T-helper 2 cell treated with Interferon-gamma antibody and Interleukin-4, amounts not matched to agents 5 μg/mL and 100 μg/mL, for 36 hours (primary cell): ENCODE measurements around the gene ENOSF1.
A peak's percentile ranks its signal among the peaks of the same experiment; 100 is the strongest.

ENCODE experiments used
- DNase-seq: peaks from one replicate; pipeline ENCODE4 v3.0.0; 2021; ENCODE audit warnings: low spot score
- H3K27ac Mint-ChIP-seq: one replicate; pipeline ENCODE4 v1.8.0; 2021; ENCODE audit warnings: mild to moderate bottlenecking, mixed read lengths
- H3K27me3 Mint-ChIP-seq: one replicate; pipeline ENCODE4 v1.8.0; 2021; ENCODE audit warnings: low read depth, mixed read lengths
- H3K36me3 Mint-ChIP-seq: one replicate; pipeline ENCODE4 v1.8.0; 2021; ENCODE audit warnings: low read depth, mixed read lengths
- H3K4me1 Mint-ChIP-seq: one replicate; pipeline ENCODE4 v1.8.0; 2021; ENCODE audit warnings: low read depth, mixed read lengths
- H3K4me3 Mint-ChIP-seq: one replicate; pipeline ENCODE4 v1.8.0; 2022; ENCODE audit warnings: mild to moderate bottlenecking, moderate library complexity, mixed read lengths
- H3K9me3 Mint-ChIP-seq: one replicate; pipeline ENCODE4 v1.8.0; 2021; ENCODE audit warnings: mixed read lengths

The ENOSF1 gene

DNA sequence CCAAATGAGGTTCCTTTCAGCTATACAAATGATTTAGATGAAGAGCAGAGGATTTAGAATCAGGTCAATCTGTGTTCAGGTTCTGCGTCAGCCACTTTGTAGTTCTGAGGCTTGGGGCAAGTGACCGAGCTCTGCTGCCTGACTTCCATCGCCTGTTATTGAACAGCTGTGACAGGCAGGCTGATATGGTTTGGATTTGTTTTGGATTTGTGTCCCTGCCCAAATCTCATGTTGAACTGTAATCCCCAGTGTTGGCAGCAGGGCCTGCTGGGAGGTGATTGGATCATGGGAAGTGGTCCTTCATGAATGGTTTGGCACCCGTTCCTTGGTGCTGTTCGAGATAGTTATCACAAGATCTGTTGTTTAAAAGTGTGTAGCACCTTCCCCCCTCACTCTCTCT lies 36.4 kb downstream of the ENOSF1 start:
- peaks cover 14% of the 10 kb centered on the region for H3K4me1 Mint-ChIP-seq
- DNase-seq: no peak
- no peak overlapping the region for H3K4me3 Mint-ChIP-seq
- H3K27ac Mint-ChIP-seq: peak overlapping the region; percentile 38
- H3K27me3 Mint-ChIP-seq: no peaks in the 10 kb centered on the region
- H3K36me3 Mint-ChIP-seq: peaks cover 62% of the 10 kb centered on the region
- no peaks in the 10 kb centered on the region for H3K9me3 Mint-ChIP-seq

GRCh38 chr18:675307-675706 lies 37.1 kb downstream of the ENOSF1 start:
- H3K36me3 Mint-ChIP-seq: peaks cover 67% of the 10 kb centered on the region
- no peak overlapping the region for H3K4me3 Mint-ChIP-seq
- no peak overlapping the region for H3K27ac Mint-ChIP-seq
- H3K9me3 Mint-ChIP-seq: no peaks in the 10 kb centered on the region
- no peaks in the 10 kb centered on the region for H3K27me3 Mint-ChIP-seq
- H3K4me1 Mint-ChIP-seq: peaks cover 16% of the 10 kb centered on the region
- no peak for DNase-seq

GRCh38 chr18:673769-674168 lies 38.7 kb downstream of the ENOSF1 start:
- H3K27me3 Mint-ChIP-seq: no peaks in the 10 kb centered on the region
- DNase-seq: no peak
- peaks cover 11% of the 10 kb centered on the region for H3K4me1 Mint-ChIP-seq
- H3K27ac Mint-ChIP-seq: no peak overlapping the region
- H3K36me3 Mint-ChIP-seq: peaks cover 71% of the 10 kb centered on the region
- H3K4me3 Mint-ChIP-seq: no peak overlapping the region
- no peaks in the 10 kb centered on the region for H3K9me3 Mint-ChIP-seq

- no peak for DNase-seq
- Mint-ChIP-seq H3K27ac (no peak overlapping the region), H3K27me3 (no peaks in the 10 kb centered on the region), H3K36me3 (peaks cover 73% of the 10 kb centered on the region), H3K4me1 (peaks cover 13% of the 10 kb centered on the region), H3K4me3 (no peak overlapping the region), H3K9me3 (no peaks in the 10 kb centered on the region)
Measured at GRCh38 chr18:673317-673716, 39.1 kb downstream of the ENOSF1 start.

DNA sequence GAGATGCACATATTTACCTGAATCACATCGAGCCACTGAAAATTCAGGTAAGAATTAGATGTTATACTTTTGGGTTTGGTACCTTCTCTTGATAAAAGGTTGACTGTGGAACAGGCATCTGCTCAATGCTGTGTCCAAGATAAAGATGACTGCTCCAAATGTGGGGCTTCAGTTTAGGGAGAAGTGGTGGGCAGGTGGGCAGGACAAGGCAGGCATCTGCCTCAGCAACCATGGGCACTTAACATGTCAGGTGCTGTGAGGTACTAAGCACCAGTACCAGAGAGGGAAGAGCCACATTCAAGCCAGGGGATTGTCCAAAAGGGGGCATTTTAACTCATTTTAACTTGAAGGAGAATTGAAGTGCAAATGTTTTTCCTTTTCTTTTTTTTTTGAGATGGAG lies 41.0 kb downstream of the ENOSF1 start:
- no peak overlapping the region for H3K27ac Mint-ChIP-seq
- H3K4me3 Mint-ChIP-seq: no peak overlapping the region
- H3K4me1 Mint-ChIP-seq: peaks cover 23% of the 10 kb centered on the region
- peaks cover 73% of the 10 kb centered on the region for H3K36me3 Mint-ChIP-seq
- no peaks in the 10 kb centered on the region for H3K9me3 Mint-ChIP-seq
- no peak for DNase-seq
- no peaks in the 10 kb centered on the region for H3K27me3 Mint-ChIP-seq

GRCh38 chr18:670522-670921 lies 41.9 kb downstream of the ENOSF1 start:
- DNase-seq: no peak
- H3K27ac Mint-ChIP-seq: peak overlapping the region; percentile 74
- no peaks in the 10 kb centered on the region for H3K9me3 Mint-ChIP-seq
- peaks cover 73% of the 10 kb centered on the region for H3K36me3 Mint-ChIP-seq
- peaks cover 23% of the 10 kb centered on the region for H3K4me1 Mint-ChIP-seq
- no peak overlapping the region for H3K4me3 Mint-ChIP-seq
- H3K27me3 Mint-ChIP-seq: no peaks in the 10 kb centered on the region

GRCh38 chr18:669077-669476 lies 43.4 kb downstream of the ENOSF1 start:
- Mint-ChIP-seq H3K4me1 (peaks cover 23% of the 10 kb centered on the region), H3K36me3 (peaks cover 68% of the 10 kb centered on the region), H3K27me3 (no peaks in the 10 kb centered on the region), H3K4me3 (no peak overlapping the region), H3K9me3 (no peaks in the 10 kb centered on the region), H3K27ac (no peak overlapping the region)
- no peak for DNase-seq

GRCh38 chr18:668260-668659 lies 44.2 kb downstream of the ENOSF1 start:
- H3K27ac Mint-ChIP-seq: peak overlapping the region; percentile 38
- no peaks in the 10 kb centered on the region for H3K27me3 Mint-ChIP-seq
- no peak for DNase-seq
- H3K9me3 Mint-ChIP-seq: no peaks in the 10 kb centered on the region
- H3K36me3 Mint-ChIP-seq: peaks cover 67% of the 10 kb centered on the region
- H3K4me1 Mint-ChIP-seq: peaks cover 23% of the 10 kb centered on the region
- no peak overlapping the region for H3K4me3 Mint-ChIP-seq

DNA sequence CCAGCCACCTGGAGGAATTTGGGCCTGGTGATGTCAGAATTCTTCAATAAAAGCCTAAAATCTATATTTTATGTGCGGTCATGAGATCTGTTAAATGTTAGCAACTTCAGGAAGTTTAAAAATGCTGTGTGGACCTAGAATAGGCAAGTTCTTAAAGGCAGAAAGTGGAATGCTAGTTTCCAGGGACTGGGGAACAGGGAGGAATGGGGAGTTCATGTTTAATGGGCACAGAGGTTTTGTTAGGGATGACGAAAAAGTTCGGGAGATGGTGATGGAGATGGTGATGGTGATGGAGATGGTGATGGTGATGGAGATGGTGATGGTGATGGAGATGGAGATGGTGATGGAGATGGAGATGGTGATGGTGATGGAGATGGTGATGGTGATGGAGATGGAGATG lies 45.8 kb downstream of the ENOSF1 start:
- Mint-ChIP-seq H3K9me3 (no peaks in the 10 kb centered on the region), H3K27me3 (no peaks in the 10 kb centered on the region), H3K27ac (peak overlapping the region; percentile 4), H3K4me1 (peaks cover 23% of the 10 kb centered on the region), H3K36me3 (peaks cover 67% of the 10 kb centered on the region), H3K4me3 (no peak overlapping the region)
- no peak for DNase-seq

DNA sequence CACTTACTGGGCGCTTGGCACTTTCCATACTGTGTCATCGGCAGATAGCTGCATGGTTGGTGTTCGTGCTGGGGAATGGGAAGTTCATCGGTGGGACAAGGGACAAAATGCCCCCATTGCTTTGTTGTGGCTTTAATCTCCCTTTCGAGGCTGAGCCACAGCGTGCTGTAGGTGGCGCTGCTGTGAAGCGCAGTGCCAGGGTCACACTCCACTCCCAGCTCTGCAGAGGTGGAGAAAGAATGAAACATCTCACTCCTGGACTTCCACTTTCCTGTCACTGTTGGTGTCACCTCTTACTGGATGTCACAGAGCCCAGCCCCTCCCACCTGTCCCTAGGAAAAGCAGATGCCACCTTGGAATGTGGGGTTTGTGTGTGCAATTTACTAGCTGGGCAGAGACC lies 46.3 kb downstream of the ENOSF1 start:
- Mint-ChIP-seq H3K27ac (no peak overlapping the region), H3K36me3 (peaks cover 67% of the 10 kb centered on the region), H3K27me3 (no peaks in the 10 kb centered on the region), H3K4me1 (peaks cover 23% of the 10 kb centered on the region), H3K9me3 (peaks cover 3% of the 10 kb centered on the region), H3K4me3 (no peak overlapping the region)
- DNase-seq: no peak

DNA sequence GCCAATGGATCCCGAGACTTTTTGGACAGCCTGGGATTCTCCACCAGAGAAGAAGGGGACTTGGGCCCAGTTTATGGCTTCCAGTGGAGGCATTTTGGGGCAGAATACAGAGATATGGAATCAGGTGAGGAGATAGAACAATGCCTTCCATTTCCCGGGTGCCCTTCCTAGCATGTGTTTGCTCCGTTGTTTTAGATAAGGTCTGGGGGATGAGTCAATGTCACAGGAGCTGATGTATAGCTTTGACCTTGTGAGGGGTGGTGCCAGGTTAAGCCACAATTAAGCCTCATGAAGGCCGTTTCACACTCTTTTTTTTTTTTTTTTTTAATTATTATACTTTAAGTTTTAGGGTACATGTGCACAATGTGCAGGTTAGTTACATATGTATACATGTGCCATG lies 50.2 kb downstream of the ENOSF1 start:
- H3K27ac Mint-ChIP-seq: no peak overlapping the region
- peaks cover 29% of the 10 kb centered on the region for H3K4me1 Mint-ChIP-seq
- no peak for DNase-seq
- no peak overlapping the region for H3K4me3 Mint-ChIP-seq
- H3K9me3 Mint-ChIP-seq: peaks cover 4% of the 10 kb centered on the region
- H3K27me3 Mint-ChIP-seq: no peaks in the 10 kb centered on the region
- H3K36me3 Mint-ChIP-seq: peaks cover 60% of the 10 kb centered on the region

DNA sequence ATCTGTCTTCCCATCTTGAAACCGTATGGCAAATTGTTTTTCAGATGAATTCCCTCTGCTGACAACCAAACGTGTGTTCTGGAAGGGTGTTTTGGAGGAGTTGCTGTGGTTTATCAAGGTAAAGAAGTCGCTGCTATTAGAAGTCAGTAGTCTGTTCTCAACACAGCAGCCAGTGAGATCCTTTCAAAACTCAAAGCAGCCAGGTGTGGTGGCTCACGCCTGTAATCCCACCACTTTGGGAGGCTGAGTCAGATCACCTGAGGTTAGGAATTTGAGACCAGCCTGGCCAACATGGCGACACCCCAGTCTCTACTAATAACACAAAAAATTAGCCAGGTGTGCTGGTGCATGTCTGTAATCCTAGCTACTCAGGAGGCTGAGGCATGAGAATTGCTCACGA lies 52.8 kb downstream of the ENOSF1 start:
- Mint-ChIP-seq H3K27me3 (no peaks in the 10 kb centered on the region), H3K36me3 (peaks cover 48% of the 10 kb centered on the region), H3K4me3 (peak overlapping the region; percentile 97), H3K27ac (peak overlapping the region; percentile 95), H3K9me3 (peaks cover 4% of the 10 kb centered on the region), H3K4me1 (peaks cover 34% of the 10 kb centered on the region)
- DNase-seq: no peak

DNA sequence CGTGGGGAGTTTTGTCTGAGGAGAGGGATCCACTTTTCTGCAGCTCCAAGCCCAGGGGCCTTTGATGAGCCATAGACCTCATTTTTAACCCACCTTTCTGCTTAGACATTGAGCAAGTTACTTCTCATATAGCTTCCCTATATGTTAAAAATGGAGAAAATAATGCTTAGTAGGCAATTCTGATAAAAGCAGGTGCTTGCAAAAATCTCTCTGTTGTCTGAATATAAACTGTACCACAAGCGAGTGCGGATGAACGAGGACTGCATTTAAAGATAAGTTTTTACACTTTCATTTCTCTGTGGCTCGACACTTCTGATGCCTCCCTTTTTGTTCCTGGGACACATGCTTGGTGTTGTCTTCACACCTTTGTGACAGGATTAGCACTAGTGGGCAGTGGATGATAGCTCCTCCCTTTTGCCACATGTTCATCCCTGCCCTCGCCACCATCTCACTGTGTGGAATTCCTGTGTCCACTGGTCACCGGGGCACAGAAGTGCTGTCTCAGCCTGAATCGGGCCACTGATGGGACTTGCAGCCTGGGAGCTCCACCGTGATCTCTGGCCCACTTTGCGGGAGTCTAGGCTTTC lies 53.4 kb downstream of the ENOSF1 start:
- Mint-ChIP-seq H3K27ac (peak overlapping the region; percentile 95), H3K36me3 (peaks cover 47% of the 10 kb centered on the region), H3K27me3 (no peaks in the 10 kb centered on the region)

GRCh38 chr18:658001-658946 lies 54.2 kb downstream of the ENOSF1 start:
- peaks cover 48% of the 10 kb centered on the region for H3K36me3 Mint-ChIP-seq
- no peaks in the 10 kb centered on the region for H3K27me3 Mint-ChIP-seq
- H3K4me3 Mint-ChIP-seq: peak overlapping the region; percentile 97
- H3K4me1 Mint-ChIP-seq: peaks cover 38% of the 10 kb centered on the region
- peak; percentile 81 for DNase-seq
- peaks cover 4% of the 10 kb centered on the region for H3K9me3 Mint-ChIP-seq
- peak overlapping the region; percentile 95 for H3K27ac Mint-ChIP-seq

More for the DNA sequence above, 53.4 kb downstream of the ENOSF1 start:
- H3K4me3 Mint-ChIP-seq: peak overlapping the region; percentile 97
- no peak for DNase-seq
- H3K4me1 Mint-ChIP-seq: peaks cover 34% of the 10 kb centered on the region
- H3K9me3 Mint-ChIP-seq: peaks cover 4% of the 10 kb centered on the region
